Parathyroid adenoma (tissue), 2 donors: ENCODE measurements around the gene RPP25L.

ENCODE experiments used
- H2AFZ ChIP-seq: fragments of 300-600 bp; sonication (generic); one replicate; pipeline ENCODE4 v1.7.0; 2017; ENCODE audit warnings: antibody characterized with exemption, mild to moderate bottlenecking
- H3K27ac ChIP-seq: fragments of 300-600 bp; sonication (generic); one replicate; pipeline ENCODE4 v1.7.0; 2017
- H3K27me3 ChIP-seq: fragments of 300-600 bp; sonication (generic); one replicate; pipeline ENCODE4 v1.7.0; 2017; ENCODE audit warnings: low read length; ENCODE audit not compliant: control insufficient read depth, insufficient read depth
- H3K36me3 ChIP-seq: fragments of 300-600 bp; sonication (generic); one replicate; pipeline ENCODE4 v1.7.0; 2017; ENCODE audit warnings: low read length; ENCODE audit not compliant: control insufficient read depth, insufficient read depth
- H3K4me1 ChIP-seq: fragments of 300-600 bp; sonication (generic); one replicate; pipeline ENCODE4 v1.7.0; 2017; ENCODE audit warnings: control low read depth
- H3K4me2 ChIP-seq: fragments of 300-600 bp; sonication (generic); one replicate; pipeline ENCODE4 v1.7.0; 2017; ENCODE audit warnings: low read length
- H3K4me3 ChIP-seq: fragments of 300-600 bp; sonication (generic); one replicate; pipeline ENCODE4 v1.7.0; 2017; ENCODE audit warnings: low read depth, low read length
- H3K79me2 ChIP-seq: fragments of 300-600 bp; sonication (generic); one replicate; pipeline ENCODE4 v1.7.0; 2017; ENCODE audit warnings: control low read depth
- H3K9ac ChIP-seq: fragments of 300-600 bp; sonication (generic); one replicate; pipeline ENCODE4 v1.7.0; 2017; ENCODE audit warnings: mild to moderate bottlenecking
- H3K9me3 ChIP-seq: fragments of 300-600 bp; sonication (generic); one replicate; pipeline ENCODE4 v1.7.0; 2017; ENCODE audit warnings: low read length; ENCODE audit not compliant: control insufficient read depth
- TF ChIP-seq, protein P1 (sequence below): fragments of 300-600 bp; sonication (generic); IDR thresholded peaks from one replicate; pipeline ENCODE4 v1.7.0; 2017; ENCODE audit warnings: antibody characterized with exemption, mild to moderate bottlenecking
- donor health status: primary hyperparathyroidism.

RPP25L gene

DNA sequence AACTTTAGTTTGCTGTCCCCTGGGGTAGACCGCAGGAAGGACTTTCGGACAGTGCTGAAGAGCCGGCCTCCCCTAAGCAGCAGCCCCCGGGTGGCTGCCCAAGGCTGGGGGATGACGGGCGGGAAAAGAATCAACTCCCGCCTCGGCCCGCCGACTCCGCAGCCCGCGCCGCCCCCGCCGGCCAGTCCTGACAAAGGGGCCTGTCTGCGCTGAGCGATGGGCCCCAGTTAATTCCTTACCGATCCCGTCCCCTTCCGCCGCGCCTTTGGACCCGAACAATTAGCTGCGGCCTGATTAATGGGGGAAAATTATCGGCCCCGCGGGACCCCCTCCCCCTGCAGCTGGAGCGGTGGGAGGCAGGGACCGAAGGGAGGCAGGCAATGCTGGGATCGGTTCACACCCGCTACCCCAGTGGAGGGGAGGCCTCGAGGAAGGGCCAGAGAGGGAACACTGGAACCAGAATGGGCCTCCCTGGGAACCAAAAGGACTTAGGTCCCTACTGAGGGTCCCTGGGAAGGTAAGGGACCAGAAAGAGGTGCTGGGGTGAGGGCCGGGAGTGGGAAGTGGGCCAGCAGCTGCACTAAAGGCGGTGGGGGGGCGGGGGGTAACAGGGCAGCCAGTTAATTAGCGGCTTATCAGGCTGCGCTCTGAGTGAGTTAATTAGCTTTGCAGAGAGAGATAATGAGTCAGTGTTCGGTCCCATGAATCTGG is 12.7 kb upstream of the RPP25L start:
- TF ChIP-seq, protein P1, sequence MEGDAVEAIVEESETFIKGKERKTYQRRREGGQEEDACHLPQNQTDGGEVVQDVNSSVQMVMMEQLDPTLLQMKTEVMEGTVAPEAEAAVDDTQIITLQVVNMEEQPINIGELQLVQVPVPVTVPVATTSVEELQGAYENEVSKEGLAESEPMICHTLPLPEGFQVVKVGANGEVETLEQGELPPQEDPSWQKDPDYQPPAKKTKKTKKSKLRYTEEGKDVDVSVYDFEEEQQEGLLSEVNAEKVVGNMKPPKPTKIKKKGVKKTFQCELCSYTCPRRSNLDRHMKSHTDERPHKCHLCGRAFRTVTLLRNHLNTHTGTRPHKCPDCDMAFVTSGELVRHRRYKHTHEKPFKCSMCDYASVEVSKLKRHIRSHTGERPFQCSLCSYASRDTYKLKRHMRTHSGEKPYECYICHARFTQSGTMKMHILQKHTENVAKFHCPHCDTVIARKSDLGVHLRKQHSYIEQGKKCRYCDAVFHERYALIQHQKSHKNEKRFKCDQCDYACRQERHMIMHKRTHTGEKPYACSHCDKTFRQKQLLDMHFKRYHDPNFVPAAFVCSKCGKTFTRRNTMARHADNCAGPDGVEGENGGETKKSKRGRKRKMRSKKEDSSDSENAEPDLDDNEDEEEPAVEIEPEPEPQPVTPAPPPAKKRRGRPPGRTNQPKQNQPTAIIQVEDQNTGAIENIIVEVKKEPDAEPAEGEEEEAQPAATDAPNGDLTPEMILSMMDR = no peak
- Histone ChIP-seq H3K27ac (no peak overlapping the region), H3K4me3 (no peak overlapping the region), H3K27me3 (no peaks in the 10 kb centered on the region), H2AFZ (no peak overlapping the region), H3K4me2 (no peak overlapping the region), H3K79me2 (no peaks in the 10 kb centered on the region), H3K9ac (no peak overlapping the region), H3K36me3 (no peaks in the 10 kb centered on the region), H3K9me3 (no peaks in the 10 kb centered on the region), H3K4me1 (peaks cover 3% of the 10 kb centered on the region)

DNA sequence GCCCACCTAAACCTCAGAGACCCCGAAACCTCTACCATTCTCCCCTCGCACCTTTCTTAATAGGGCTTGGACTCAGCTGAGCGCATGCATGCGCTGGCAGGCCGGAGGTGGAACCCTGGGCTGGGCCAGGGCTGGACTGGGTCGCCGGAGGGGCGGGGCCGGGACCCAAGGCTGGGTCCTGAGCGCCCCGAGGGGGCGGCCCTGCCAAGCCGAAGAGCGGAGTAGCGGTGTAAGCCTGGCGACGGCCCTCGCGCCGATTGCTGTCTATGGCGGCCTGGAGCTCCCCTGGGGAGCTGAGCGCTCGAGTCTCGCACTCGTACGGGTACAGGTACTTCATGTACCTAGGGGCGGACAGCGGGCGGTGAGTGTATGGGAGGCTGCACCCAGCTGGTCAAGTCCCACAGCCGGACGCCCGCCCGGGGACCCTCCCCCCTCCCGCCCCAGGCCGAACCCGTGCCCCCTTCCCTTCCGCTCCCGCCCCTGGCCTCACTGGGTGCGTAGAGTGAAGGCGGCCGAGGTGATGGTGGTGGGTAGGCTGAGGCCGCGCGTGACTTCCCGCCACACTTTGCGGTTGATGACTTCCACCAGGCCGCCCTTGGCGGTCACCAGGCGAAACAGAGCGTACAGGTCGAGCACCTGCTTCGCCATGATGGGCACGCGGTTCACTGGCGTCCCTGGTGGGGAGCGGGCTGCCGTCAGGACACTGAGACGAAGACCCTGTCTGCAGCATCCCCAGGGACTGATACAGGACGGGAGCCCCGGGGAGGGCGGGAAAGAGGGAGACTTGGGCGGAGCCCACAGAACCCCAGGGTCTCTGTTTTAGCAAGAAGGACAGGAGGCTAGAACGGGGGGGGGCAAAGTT is 11.7 kb upstream of the RPP25L start:
- Histone ChIP-seq H3K9me3 (no peaks in the 10 kb centered on the region), H3K4me1 (peaks cover 3% of the 10 kb centered on the region), H3K4me3 (no peak overlapping the region), H3K79me2 (no peaks in the 10 kb centered on the region), H3K9ac (no peak overlapping the region), H3K27me3 (no peaks in the 10 kb centered on the region), H3K4me2 (no peak overlapping the region), H2AFZ (no peak overlapping the region), H3K27ac (no peak overlapping the region), H3K36me3 (no peaks in the 10 kb centered on the region)
- TF ChIP-seq, protein P1 = no peak

DNA sequence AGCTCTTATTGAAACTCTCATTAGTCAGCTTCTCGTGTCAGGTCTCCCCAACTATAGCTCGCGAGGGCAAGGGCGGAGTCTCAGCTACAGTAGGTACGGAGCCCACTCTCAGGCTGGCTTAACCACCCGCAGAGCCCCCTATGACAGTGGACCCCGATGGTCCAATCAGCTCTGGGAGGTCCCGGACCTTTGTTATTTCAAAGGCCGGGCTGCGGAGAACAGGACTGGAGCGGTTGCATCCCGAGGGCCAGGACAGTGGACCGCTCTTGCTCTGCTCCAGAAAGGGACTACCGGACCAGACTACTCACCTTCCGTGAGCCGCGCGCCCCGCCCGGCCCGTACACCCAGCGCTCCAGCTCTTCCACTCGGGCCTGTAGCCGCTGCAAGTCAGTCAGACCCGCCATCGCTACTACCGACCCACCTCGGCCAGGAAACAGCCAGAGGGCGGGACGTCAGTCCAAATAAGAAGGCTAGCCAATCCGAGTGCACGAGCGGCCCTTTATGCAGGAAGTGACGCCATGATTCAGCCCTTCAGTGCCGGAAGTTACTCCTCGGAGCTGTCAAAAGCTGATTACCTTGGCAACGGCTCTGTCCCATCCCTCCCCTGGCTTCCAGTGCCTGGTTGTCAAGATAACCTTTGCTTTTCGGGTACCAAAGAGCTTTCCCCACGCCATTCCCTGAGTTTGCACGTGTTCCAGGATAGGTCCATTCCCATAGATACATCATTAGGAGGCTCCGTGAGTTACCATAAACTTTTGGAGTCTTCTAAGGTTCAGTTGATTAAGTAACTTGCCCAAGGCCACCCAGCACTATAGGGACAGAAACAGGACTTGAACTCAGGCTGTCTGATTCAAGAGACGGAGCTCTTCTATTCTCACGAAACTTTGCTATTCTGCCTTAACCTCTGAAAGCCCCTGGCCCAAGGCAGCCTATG is 8.4 kb upstream of the RPP25L start, which contains the start of gene DCTN3:
DCTN3 (minus strand) TSS at position 435 of the 934 bp plus-strand sequence; CDS start at position 404, 31 bp downstream.
- no peaks in the 10 kb centered on the region for H3K36me3 ChIP-seq
- no peak within 1 kb of the TSS for H3K27ac ChIP-seq
- H3K27me3 ChIP-seq = no peaks in the 10 kb centered on the region
- TF ChIP-seq, protein P1 = no peak
- H3K4me1 ChIP-seq = no peaks in the 10 kb centered on the region
- H3K9me3 ChIP-seq = no peaks in the 10 kb centered on the region
- H3K4me2 ChIP-seq = peak within 1 kb of the TSS; percentile 86
- peak within 1 kb of the TSS; percentile 75 for H3K4me3 ChIP-seq
- no peak within 1 kb of the TSS for H3K9ac ChIP-seq
- no peaks in the 10 kb centered on the region for H3K79me2 ChIP-seq
- peak within 1 kb of the TSS; percentile 53 for H2AFZ ChIP-seq

DNA sequence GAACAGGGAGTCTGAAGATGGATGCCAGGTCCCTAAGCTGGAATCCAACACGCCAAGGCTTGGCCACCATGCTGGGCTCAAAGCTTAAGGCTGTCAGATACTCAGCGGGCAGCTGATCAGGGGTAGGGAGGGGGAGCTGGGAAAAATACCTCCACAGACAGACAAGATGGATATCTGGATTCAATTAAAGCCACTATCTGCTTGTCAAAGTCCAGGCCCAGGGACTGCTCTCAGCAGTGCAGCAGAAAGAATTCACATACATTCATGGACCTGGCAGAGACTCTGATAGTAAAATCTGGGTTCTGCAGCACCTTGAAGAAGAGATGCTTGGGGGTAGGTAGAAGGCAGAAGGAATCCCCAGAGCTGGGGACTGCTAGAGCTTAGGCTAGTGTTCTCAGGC is 3.2 kb upstream of the RPP25L start:
- H3K79me2 ChIP-seq = no peaks in the 10 kb centered on the region
- H2AFZ ChIP-seq = no peak overlapping the region
- H3K4me2 ChIP-seq = no peak overlapping the region
- TF ChIP-seq, protein P1 = no peak
- no peaks in the 10 kb centered on the region for H3K4me1 ChIP-seq
- no peaks in the 10 kb centered on the region for H3K27me3 ChIP-seq
- H3K9ac ChIP-seq = no peak overlapping the region
- no peak overlapping the region for H3K4me3 ChIP-seq
- H3K36me3 ChIP-seq = no peaks in the 10 kb centered on the region
- no peaks in the 10 kb centered on the region for H3K9me3 ChIP-seq
- H3K27ac ChIP-seq = no peak overlapping the region
